Measurements from ENCODE around the gene KCNC1. TPM values are rescaled to one million over a fixed set of nuclear protein-coding genes. Genes with fewer than 3 reads are reported as not detected.

KCNC1 gene
- polyA plus RNA-seq, 1 donor from 2014 or later, result 8.9 TPM

GRCh38 chr11:17693531-17693930 lies 41.0 kb upstream of the KCNC1 start:
- H3K27ac ChIP-seq (ENCODE audit: low read length), result no peak overlapping the region
- H3F3A ChIP-seq (ENCODE audit: insufficient read depth, low read length, poor library complexity, severe bottlenecking), result no peaks in the 10 kb centered on the region
- no peak overlapping the region for H3K4me2 ChIP-seq (ENCODE audit: low read length)
- H3K9me3 ChIP-seq (ENCODE audit: low read length), result no peaks in the 10 kb centered on the region
- no peaks in the 10 kb centered on the region for H3K79me2 ChIP-seq (replicated peaks; ENCODE audit: insufficient read depth, low read length)
- H3K27me3 ChIP-seq (ENCODE audit: insufficient read depth, low read depth, low read length), result peaks cover 21% of the 10 kb centered on the region
- no peak overlapping the region for H3K9ac ChIP-seq (ENCODE audit: low read length)
- no peak overlapping the region for H3K4me3 ChIP-seq (ENCODE audit: low read length)
- H4K20me1 ChIP-seq (ENCODE audit: insufficient read depth), result no peaks in the 10 kb centered on the region
- H3K9me2 ChIP-seq (ENCODE audit: insufficient read depth, low read length), result no peaks in the 10 kb centered on the region
- no peak overlapping the region for H2AFZ ChIP-seq (ENCODE audit: low read depth, low read length)
- H3K36me3 ChIP-seq (ENCODE audit: insufficient read depth, low read length), result no peaks in the 10 kb centered on the region
- no peak for TF ChIP-seq EZH2 (IDR thresholded peaks at IDR 0.05; ENCODE audit: borderline replicate concordance, insufficient read depth, low read length, poor library complexity, severe bottlenecking)
- no peak for TF ChIP-seq CTCF (IDR thresholded peaks at IDR 0.05; ENCODE audit: poor library complexity, severe bottlenecking)
- no peak for TF ChIP-seq MXI1 (conservative IDR thresholded peaks at IDR 0.05; ENCODE audit: poor library complexity, severe bottlenecking)

- Histone ChIP-seq H3K79me2 (replicated peaks; ENCODE audit: insufficient read depth, low read length) (no peaks in the 10 kb centered on the region), H3K27ac (ENCODE audit: low read length) (no peak overlapping the region), H3K9me2 (ENCODE audit: insufficient read depth, low read length) (no peaks in the 10 kb centered on the region), H3K36me3 (ENCODE audit: insufficient read depth, low read length) (no peaks in the 10 kb centered on the region), H3K9me3 (ENCODE audit: low read length) (no peaks in the 10 kb centered on the region), H4K20me1 (ENCODE audit: insufficient read depth) (no peaks in the 10 kb centered on the region), H2AFZ (ENCODE audit: low read depth, low read length) (no peak overlapping the region), H3K4me2 (ENCODE audit: low read length) (no peak overlapping the region), H3F3A (ENCODE audit: insufficient read depth, low read length, poor library complexity, severe bottlenecking) (no peaks in the 10 kb centered on the region), H3K27me3 (ENCODE audit: insufficient read depth, low read depth, low read length) (peaks cover 21% of the 10 kb centered on the region), H3K4me3 (ENCODE audit: low read length) (no peak overlapping the region), H3K9ac (ENCODE audit: low read length) (no peak overlapping the region)
- no peak for TF ChIP-seq POLR2AphosphoS5 (IDR thresholded peaks at IDR 0.05)
- no peak for TF ChIP-seq RAD21 (conservative IDR thresholded peaks at IDR 0.05)
- TF ChIP-seq REST (IDR thresholded peaks at IDR 0.05; ENCODE audit: borderline replicate concordance), result no peak
- no peak for TF ChIP-seq SMC3 (conservative IDR thresholded peaks at IDR 0.05; ENCODE audit: poor library complexity)
- TF ChIP-seq TAF1 (IDR thresholded peaks at IDR 0.05; ENCODE audit: low read depth), result no peak
- TF ChIP-seq EZH2 (IDR thresholded peaks at IDR 0.05; ENCODE audit: borderline replicate concordance, insufficient read depth, low read length, poor library complexity, severe bottlenecking), result no peak
- TF ChIP-seq CTCF (IDR thresholded peaks at IDR 0.05; ENCODE audit: poor library complexity, severe bottlenecking), result no peak
- TF ChIP-seq MXI1 (conservative IDR thresholded peaks at IDR 0.05; ENCODE audit: poor library complexity, severe bottlenecking), result no peak
- TF ChIP-seq EP300 (conservative IDR thresholded peaks at IDR 0.05; ENCODE audit: poor library complexity, severe bottlenecking), result no peak
Observed at GRCh38 chr11:17694494-17695110, 40.0 kb upstream of the KCNC1 start.
